Activated T-cell treated with anti-CD3 and anti-CD28 coated beads for 4 hours (primary cell): ENCODE measurements around the gene GALK2.

Experiments used
- DNase-seq: peaks from one replicate; pipeline ENCODE4 v3.0.0-alpha.2; 2020

Gene GALK2

GRCh38 chr15:49169880-49170597 lies at the start of gene GALK2:
Gene GALK2 (plus strand): TSS chr15:49170247. CDS start chr15:49170323, 76 bp downstream.
- DNase-seq, result peak; percentile 57

- no peak for DNase-seq
Observed at GRCh38 chr15:49120832-49121231, 49.2 kb upstream of the GALK2 start.

GRCh38 chr15:49121901-49122300 lies 48.1 kb upstream of the GALK2 start:
- DNase-seq, result no peak

- no peak for DNase-seq
Observed at GRCh38 chr15:49122541-49123062, 47.4 kb upstream of the GALK2 start.

- DNase-seq, result no peak
Observed at GRCh38 chr15:49124371-49124770, 45.7 kb upstream of the GALK2 start.

GRCh38 chr15:49131403-49131802 lies 38.6 kb upstream of the GALK2 start:
- no peak for DNase-seq

GRCh38 chr15:49134683-49135341 lies 35.2 kb upstream of the GALK2 start:
- no peak for DNase-seq

- DNase-seq, result no peak
Observed at GRCh38 chr15:49135342-49135857, 34.6 kb upstream of the GALK2 start.

GRCh38 chr15:49135911-49136310 lies 34.1 kb upstream of the GALK2 start:
- DNase-seq, result no peak

GRCh38 chr15:49137861-49138260 lies 32.2 kb upstream of the GALK2 start:
- no peak for DNase-seq

GRCh38 chr15:49145651-49146609 lies 24.1 kb upstream of the GALK2 start:
- peak; percentile 7 for DNase-seq

GRCh38 chr15:49148298-49148697 lies 21.7 kb upstream of the GALK2 start:
- DNase-seq, result no peak

- no peak for DNase-seq
Observed at GRCh38 chr15:49148727-49149126, 21.3 kb upstream of the GALK2 start.

- no peak for DNase-seq
Observed at GRCh38 chr15:49151831-49152230, 18.2 kb upstream of the GALK2 start.

GRCh38 chr15:49152552-49153312 lies 17.3 kb upstream of the GALK2 start:
- DNase-seq, result no peak

GRCh38 chr15:49154359-49154758 lies 15.7 kb upstream of the GALK2 start:
- no peak for DNase-seq

- DNase-seq, result no peak
Observed at GRCh38 chr15:49154799-49155109, 15.3 kb upstream of the GALK2 start.

GRCh38 chr15:49155110-49155833 lies 14.8 kb upstream of the GALK2 start, which contains the start of gene COPS2:
Gene COPS2 (minus strand): TSS chr15:49155599. CDS start chr15:49155578, 21 bp downstream.
- DNase-seq, result peak; percentile 91

GRCh38 chr15:49155834-49156627 lies 14.0 kb upstream of the GALK2 start:
- no peak for DNase-seq

GRCh38 chr15:49163678-49164077 lies 6.4 kb upstream of the GALK2 start:
- no peak for DNase-seq

GRCh38 chr15:49164865-49165264 lies 5.2 kb upstream of the GALK2 start:
- no peak for DNase-seq
